NCI-H2081 (cell line): ENCODE measurements around the gene SDCBP2.
"Not testable (repeated sequence)": the region's sequence is repeated elsewhere in the genome, so short reads cannot be mapped to it uniquely, and the experiment has no call there.

ENCODE experiments used
- DNase-seq, 2 experiments: peaks; one replicate each; lab custom pipeline; 2025; lab: John Stamatoyannopoulos, UW

Gene SDCBP2

DNA sequence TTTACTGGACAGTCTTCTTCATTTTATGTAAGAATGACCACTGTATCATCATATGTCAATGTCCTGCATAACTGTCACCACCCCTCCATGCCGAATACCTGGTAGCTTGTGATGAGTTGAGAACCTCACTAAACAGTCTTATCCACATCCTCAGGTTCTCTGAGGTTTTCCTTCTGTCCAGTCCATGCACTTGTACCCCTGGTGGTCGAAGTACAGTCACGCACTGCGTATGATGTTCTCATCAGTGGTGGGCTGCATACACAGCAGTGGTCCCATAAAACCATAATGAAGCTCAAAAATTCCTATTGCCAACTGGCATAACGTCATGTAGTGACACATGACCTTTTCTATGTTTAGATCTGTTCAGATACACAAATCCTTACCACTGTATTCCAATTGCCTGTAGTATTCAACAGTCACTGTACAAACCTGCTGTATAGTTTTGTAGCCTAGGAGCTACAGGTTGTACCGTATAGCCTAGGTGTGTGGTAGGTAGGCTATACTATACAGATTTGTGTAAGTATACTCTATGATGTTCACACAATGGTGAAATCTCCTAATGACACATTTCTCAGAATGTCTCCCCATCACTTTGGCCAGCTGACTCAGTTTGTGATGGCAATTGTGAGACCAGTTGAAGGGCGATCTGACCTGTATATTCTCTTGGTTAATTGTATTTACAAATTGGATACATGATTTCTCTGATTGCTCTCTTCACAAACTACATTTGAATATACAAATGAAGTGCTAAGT is 31.3 kb upstream of the SDCBP2 start:
- DNase-seq: no peak

- no peak for DNase-seq
Measured at GRCh38 chr20:1357921-1358671, 29.2 kb upstream of the SDCBP2 start.

DNA sequence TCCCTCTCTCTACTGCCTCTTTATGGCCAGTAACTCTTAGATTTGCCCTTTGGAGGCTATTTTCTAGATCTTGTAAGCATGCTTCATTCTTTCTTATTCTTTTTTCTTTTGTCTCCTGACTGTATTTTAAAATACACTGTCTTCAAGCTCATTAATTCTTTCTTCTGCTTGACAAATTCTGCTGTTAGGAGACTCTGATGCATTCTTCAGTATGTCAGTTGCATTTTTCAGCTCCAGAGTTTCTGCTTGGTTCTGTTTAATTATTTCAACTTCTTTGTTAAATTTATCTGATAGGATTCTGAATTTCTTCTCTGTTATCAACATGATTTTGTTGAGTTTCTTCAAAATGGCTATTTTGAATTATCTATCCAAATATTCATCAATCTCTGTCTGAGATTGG is 25.0 kb upstream of the SDCBP2 start:
- DNase-seq: no peak

DNA sequence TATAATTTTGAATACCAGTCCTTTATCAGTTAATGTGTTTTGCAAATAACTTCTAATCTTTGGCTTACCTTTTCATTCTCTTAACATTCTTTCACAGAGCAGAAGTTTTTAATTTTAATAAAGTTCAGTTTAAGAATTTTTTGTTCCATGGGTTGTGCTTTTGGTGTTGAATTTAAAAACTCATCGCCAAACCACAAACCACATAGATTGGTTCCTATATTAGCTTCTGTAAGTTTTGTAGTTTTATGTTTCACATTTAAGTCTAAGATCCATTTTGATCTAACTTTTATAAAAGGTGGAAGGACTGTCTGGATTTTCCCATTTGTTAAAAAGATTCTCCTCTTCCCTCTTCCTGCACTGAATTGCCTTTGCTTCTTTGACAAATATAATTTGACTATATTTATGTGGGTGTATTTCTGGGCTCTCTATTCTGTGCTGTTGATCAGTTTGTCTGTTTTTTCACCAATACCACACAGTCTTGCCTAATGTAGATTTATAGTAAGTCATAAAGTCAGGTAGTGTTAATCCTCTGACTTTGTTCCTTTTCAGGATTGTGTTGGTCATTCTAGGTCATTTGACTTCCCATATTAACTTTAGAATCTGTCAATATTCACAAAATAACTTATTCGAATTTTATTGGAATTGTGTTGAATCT is 17.5 kb upstream of the SDCBP2 start:
- no peak for DNase-seq

DNA sequence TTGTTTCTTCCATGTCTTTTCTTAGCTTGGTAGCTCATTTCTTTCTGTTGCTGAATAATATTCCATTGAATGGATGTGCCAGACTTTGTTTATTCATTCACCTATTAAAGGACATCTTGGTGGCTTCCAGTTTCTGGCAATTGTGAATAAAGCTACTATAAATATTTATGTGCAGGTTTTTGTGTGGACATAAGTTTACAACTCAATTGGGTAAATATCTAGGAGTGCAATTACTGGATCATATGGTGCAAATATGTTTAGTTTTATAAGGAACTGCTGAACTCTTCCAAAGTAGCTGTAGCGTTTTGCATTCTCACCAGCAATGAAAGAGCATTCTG is 16.8 kb upstream of the SDCBP2 start:
- DNase-seq: no peak

DNA sequence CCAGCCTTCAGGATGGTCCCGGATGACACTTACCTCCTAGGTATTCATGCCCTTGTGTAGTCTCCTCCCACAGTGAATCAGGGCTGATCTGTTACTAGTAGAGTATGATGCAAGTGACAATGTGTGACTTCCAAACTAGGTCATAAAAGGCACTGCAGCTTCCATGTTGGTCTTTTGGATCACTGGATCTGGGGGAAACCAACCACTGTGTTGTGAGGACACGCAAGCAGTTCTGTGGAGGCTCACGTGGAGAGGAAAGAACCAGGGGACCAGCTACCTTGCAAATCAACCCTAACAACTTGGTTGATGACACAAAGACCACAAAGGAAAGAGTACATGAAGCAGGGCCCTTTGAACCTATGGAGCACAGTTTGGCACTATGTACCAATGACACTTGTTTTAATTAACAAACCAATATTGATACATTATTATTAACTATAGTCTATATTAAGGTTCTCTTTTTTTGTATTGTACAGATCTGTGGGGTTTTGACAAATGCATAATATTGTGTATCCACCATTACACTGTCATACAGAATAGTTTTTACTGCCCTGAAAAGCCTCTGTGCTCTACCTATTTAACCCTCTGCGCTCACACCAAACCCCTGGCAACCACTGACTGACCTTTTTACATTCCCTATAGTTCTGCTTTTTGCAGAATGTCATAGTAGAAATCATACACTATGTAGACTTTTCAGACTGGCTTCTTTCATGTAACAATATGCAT is 16.3 kb upstream of the SDCBP2 start:
- no peak for DNase-seq

DNA sequence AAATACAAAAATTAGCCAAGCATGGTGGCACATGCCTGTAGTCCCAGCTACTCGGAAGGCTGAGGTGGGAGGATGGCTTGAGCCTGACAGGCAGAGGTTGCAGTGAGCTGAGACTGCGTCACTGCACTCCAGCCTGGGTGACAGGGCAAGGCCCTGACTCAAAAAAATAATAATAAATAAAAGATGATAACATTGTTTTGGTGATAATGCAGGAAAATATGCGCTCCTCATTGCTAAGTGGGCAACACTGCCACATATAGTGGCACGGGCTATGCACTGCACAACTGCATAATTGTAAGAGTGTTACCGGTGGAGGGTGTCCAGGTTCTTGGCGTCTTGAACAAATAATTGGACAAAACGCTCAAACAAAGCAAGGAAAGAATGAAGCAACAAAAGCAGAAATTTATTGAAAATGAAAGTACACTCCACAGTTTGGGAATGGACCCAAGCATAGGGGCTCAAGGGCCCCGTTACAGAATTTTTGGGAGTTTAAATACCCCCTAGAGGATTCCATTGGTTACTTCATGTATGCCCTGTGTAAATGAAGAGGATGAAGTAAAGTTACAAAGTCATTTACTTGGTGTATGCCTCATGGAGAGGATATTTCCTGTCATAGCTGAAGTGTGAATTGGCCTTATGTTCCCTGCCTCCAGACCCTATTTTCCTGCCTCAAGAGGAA is 14.6 kb upstream of the SDCBP2 start:
- not testable (repeated sequence) for DNase-seq

DNA sequence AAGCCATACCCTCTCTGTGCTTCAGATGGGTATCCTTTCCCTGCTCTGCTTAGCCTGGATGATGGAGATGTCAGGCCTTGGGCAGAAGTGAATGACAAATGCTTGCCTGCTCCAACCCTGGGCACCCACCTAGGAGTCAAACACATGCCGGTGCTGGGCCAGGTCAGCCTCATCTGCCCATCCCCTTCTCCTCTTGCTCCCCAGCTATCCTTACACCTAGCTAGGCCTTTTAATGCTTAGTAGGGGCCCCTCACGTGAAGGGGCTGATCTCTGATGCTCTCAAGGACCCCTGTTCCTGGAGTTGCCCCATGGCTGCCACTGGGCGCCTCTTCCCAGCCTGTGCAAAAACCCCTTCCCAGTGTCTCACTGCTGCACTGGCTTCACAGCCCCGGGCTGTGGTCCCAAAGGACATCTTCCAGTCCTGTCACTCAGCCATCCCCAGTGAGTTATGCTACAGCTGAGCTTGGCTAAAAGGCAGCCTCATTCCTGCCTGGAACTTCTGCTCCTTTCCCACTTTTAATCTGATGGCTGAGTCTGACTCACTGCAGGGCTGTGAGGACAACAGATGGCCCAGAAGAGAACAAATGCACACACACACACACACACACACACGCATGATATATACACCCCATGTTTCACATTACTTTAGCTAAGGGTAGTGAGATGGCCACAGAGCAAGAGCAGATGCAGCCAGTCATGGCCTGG is 12.8 kb upstream of the SDCBP2 start:
- no peak for DNase-seq

DNA sequence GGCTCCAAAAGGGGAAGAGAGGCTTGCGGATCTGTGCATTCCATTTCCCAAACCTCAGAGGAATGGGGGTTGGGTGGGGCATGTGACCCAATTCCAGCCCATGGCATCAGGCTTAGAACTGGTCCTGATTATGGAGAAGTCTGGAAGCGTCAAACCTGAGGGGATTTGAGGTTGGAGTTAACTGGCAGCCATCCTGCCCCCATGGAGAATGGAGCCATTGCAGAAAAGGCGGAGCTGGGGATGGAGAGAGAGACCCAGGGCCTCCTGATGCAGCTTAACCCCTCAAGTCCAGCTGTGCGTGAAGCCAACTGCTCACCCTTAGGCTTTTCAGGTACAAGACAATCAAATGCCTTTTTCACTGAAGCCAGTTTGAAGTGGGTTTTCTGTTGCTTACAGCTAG is 9.9 kb upstream of the SDCBP2 start:
- no peak for DNase-seq

DNA sequence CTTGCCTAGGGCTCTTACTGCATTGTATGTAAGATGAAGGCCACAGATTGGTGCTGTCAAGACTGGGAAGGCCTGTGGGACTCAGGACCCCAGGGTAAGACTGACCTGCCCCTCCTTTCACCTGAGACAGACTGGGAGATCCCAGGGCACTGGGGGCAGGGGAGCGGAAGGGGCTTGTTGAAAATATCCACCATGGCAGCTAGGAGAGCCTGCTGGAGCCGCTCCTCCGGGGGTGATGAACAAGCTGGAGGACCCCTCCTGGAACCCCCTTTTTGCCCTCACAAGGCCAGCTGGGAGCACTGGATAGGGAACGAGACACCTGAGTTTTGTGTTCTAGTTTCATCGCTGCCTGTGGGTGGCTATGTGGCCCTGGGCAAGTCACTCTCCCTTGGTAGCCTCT is 9.2 kb upstream of the SDCBP2 start:
- DNase-seq: no peak

DNA sequence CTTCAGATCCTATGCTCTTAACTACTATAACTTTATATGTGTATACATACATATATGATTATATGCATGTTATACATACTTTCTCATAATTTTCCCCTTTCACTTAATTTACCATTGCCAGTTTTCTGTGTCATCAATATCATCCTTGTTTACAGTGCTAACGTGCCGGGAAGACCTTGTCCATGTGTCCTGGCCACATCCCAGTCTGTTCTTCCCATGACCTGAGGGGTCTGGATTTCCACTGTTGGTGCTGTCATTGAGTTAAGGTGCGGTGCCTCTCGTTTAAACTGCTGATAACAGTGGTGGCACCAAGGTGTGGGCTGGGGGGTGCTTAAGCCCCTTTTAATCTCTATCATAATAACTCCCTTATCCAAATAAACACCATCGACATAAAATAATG is 8.5 kb upstream of the SDCBP2 start:
- no peak for DNase-seq

GRCh38 chr20:1336699-1337367 is 7.9 kb upstream of the SDCBP2 start:
- DNase-seq: peak; percentile 28 to 72

GRCh38 chr20:1335961-1336698 is 7.2 kb upstream of the SDCBP2 start:
- no peak for DNase-seq

DNA sequence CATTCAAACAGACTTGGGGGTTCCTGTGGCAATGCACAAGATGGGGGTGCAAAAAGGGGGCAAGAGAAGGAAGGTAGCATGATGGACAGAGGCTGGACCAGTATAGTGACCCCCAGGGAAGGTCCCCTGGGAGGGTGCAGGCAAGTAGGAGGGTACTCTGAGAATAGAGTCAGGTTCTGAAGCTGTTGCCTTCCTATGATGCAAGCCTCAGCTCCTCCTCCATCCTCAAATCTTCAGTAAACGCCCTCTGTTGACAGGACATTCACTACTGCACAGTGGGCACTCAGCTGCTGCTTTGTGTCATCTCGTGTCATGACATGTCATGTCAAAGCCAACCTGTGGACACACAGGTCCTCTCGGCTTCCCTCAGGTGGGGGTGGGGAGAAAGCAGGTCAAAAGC is 5.8 kb upstream of the SDCBP2 start:
- no peak for DNase-seq

- no peak for DNase-seq
Measured at GRCh38 chr20:1334370-1334731, 5.4 kb upstream of the SDCBP2 start.

DNA sequence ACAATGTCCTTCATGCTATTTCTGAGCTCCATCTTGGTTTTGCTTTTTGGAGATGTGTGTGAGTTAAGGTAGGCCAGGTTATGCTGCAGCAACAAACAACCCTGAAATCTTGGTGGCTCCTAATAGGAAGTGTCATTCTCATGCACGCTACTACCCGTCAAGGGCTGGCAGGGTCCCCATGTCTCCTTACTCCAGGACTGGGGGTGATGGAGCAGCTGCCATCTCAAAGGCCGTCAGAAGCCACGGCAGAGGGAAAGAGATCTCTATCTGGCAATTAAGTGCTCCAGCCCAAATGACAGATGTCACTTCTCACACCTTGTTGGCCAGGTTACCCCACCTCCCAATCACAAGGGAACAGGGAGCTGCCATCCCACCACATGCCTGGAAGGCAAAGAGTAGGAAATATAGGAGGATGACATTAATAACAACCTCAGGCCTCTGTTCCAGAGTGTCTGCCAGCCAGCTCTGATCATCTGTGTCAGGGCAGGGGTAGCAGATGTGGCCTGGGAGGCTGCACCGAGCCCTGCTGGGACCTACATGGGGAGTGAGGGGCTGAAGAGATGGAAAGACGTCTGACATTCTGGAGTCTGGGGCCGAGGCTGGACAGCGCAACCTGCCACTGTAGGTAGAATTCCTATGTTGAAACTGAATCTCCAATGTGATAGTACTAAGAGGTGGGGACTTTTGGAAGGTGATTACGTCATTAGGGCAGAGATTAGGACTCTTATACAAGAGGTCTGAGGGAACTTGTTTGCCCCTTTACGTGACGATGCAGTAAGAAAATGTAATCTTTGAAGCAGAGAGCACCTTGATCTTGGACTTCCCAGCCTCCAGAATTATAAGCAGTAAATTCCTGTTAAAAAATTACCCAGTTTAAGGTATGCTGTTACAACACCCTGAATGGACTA is 4.8 kb upstream of the SDCBP2 start:
- no peak for DNase-seq

DNA sequence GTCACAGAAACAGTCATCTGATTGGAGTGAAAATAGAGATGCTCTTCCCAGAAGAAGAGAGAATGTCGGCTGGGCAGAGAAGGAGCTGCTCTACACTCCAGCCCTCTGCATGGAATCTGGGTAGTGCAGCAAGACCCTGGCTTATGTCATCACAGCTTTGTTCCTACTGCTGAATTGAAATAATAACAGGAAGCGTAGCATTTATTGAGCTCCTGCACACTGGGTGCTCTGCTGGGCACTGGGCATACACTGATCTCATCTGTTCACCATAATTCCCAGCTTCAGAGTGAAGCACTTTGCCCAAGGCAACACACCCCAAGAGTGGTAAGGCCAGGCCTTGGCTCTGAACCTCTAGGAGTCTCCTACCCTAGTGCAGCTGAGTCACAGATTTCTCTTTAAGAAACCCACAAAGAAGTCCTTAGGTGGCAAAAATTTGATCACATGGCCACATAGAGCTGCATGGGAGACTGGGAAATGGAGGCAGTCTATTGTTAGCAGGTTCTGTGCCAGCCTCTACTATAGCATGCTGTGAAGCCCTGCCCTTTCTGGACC is 3.9 kb upstream of the SDCBP2 start:
- peak in 1 of 2 experiments; percentile 13 for DNase-seq

DNA sequence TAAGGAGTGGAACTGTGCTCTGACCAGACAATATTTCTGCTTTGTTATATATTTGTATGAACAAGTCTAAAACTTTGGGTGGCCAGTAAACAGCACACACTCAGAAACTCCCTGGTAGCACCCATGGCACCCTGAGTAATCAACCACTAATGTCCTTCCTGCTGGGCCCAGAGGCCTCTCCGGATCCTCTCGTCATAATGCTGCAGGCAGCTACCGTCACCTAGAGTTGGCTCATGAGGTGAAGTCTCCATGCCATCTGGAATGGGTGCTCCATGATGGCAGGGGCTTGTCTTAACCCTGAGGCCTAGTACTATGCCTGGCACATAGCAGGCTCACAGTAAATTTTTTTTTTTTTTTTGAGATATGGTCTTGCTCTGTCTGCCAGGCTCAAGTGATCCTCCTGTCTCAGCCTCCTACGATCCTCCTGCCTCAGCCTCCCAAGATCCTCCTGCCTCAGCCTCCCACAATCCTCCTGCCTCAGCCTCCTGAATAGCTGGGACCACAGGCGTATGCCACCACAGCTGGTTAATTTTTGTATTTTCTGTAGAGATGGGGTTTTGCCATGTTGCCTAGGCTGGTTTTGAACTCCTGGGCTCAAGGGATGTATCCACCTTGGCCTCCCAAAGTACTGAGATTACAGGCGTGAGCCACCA is 3.0 kb upstream of the SDCBP2 start:
- no peak for DNase-seq
